PC-9 (cell line): Measurements from ENCODE around the gene PCP4. TPM values are rescaled to one million over a fixed set of nuclear protein-coding genes. Genes with fewer than 3 reads are reported as not detected.

Source experiments
- BruUV-seq: library from RNA; stranded (reverse); fragments of 400-500 nt; replicated peaks from 2 replicates; lab custom pipeline; 2021; lab: Mats Ljungman, UMichigan
- CTCF ChIA-PET: fragments of 300-600 bp; sonication (Branson Sonifier 250); formaldehyde crosslinking; loops from one replicate; lab custom pipeline; 2022; ENCODE audit warnings: antibody characterized with exemption; lab: Charles Lee
- POLR2A ChIA-PET: fragments of 300-600 bp; sonication (Branson Sonifier 250); formaldehyde crosslinking; loops from one replicate; lab custom pipeline; 2022; ENCODE audit warnings: antibody characterized with exemption; ENCODE audit not compliant: unreplicated experiment; lab: Charles Lee
- DNase-seq, 2 experiments: peaks; one replicate each; pipeline versions ENCODE4 v3.0.0 to v3.0.0-alpha.2; 2015 to 2022; ENCODE audit warnings: mixed read lengths in 1 of 2
- H2AFZ ChIP-seq: fragments of 200-600 bp; sonication (generic); 2 replicates; pipeline ENCODE4 v1.8.1; 2017; ENCODE audit warnings: antibody characterized with exemption
- H3F3A ChIP-seq: fragments of 200-600 bp; sonication (generic); 2 replicates; pipeline ENCODE4 v1.8.1; 2017; ENCODE audit warnings: antibody characterized with exemption, mild to moderate bottlenecking, low read depth; ENCODE audit not compliant: insufficient read depth
- H3K27ac ChIP-seq: fragments of 200-600 bp; sonication (generic); 2 replicates; pipeline ENCODE4 v1.6.1; 2016; ENCODE audit warnings: mixed run types
- H3K27me3 ChIP-seq: fragments of 200-600 bp; sonication (generic); 2 replicates; pipeline ENCODE4 v1.6.1; 2016; ENCODE audit warnings: low read depth, mixed run types; ENCODE audit not compliant: insufficient read depth
- H3K36me3 ChIP-seq: fragments of 200-600 bp; sonication (generic); 2 replicates; pipeline ENCODE4 v1.6.1; 2016; ENCODE audit warnings: low read depth, mixed run types
- H3K4me1 ChIP-seq: fragments of 200-600 bp; sonication (generic); replicated peaks from 2 replicates; pipeline ENCODE4 v1.6.1; 2016; ENCODE audit warnings: mixed run types; ENCODE audit not compliant: insufficient read depth
- H3K4me2 ChIP-seq: fragments of 200-600 bp; sonication (generic); 2 replicates; pipeline ENCODE4 v1.6.1; 2017; ENCODE audit warnings: mixed run types
- H3K4me3 ChIP-seq: fragments of 200-600 bp; sonication (generic); 2 replicates; pipeline ENCODE4 v1.6.1; 2016; ENCODE audit warnings: mixed run types
- H3K79me2 ChIP-seq: fragments of 200-600 bp; sonication (generic); 2 replicates; pipeline ENCODE4 v1.6.1; 2017; ENCODE audit warnings: low read depth, mixed run types
- H3K9me2 ChIP-seq: fragments of 200-600 bp; sonication (generic); 2 replicates; pipeline ENCODE4 v1.8.1; 2017; ENCODE audit warnings: mild to moderate bottlenecking; ENCODE audit not compliant: insufficient read depth
- H3K9me3 ChIP-seq: fragments of 200-600 bp; sonication (generic); 2 replicates; pipeline ENCODE4 v1.8.1; 2016; ENCODE audit warnings: low read depth; ENCODE audit not compliant: insufficient read depth
- H4K20me1 ChIP-seq: fragments of 200-600 bp; sonication (generic); 2 replicates; pipeline ENCODE4 v1.8.1; 2017; ENCODE audit not compliant: insufficient read depth
- EZH2 ChIP-seq: fragments of 200-600 bp; sonication (generic); IDR thresholded peaks from 2 replicates; pipeline ENCODE4 v1.8.0; 2017; ENCODE audit warnings: antibody characterized with exemption, low read depth
- intact Hi-C: fragments of 100-400 bp; cut with micrococcal nuclease; formaldehyde crosslinking; loops from one replicate; pipeline ENCODE4 v1.10.0; 2022; ENCODE audit not compliant: unreplicated experiment
- total RNA-seq: library from RNA; stranded (reverse); gene quantifications from 2 replicates; pipeline ENCODE4 v1.2.3, GENCODE V29; 2021
- TF ChIP-seq, protein P1 (sequence below): fragments of 200-600 bp; sonication (generic); conservative IDR thresholded peaks from 2 replicates; pipeline ENCODE4 v1.6.1; 2017; ENCODE audit warnings: mixed run types, antibody characterized with exemption, mild to moderate bottlenecking, moderate library complexity

The PCP4 gene
- total RNA-seq, 1 experiment from 2014 or later, result not detected

DNA sequence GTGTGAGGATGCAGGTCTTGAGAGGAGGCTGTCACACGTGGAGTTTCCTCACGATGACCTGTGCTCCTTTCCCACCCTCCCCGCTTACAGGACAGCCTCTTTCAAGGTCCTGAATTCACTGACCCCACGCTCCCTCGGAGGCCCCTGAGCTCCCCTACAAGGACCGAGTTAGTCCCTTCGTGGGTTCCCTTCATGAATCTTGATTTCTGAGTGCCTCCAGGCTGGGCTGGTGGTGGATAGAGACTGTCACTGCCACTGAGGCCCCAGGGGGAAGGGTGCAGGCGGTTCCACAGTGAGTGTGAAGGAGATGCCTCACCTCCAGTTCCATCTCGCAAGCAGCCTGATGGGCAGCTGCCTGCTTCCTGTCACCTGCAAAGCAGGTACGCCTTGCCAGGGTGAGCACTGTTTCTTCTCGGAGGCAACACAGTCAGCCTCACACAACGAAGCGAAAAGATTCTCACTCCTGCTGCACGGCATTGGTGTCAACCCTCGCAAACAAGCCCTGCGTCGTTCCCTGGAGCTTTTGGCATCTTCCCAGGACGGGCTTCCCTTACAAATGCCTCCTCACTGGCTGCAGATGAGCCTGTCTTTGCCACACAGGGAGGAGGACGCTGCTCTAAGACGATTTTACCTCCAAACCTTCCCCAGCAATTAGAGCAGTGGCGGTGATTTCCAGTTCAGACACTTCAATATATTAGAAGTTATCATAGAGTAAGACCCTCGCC is 26.7 kb upstream of the PCP4 start:
- TF ChIP-seq, protein P1, sequence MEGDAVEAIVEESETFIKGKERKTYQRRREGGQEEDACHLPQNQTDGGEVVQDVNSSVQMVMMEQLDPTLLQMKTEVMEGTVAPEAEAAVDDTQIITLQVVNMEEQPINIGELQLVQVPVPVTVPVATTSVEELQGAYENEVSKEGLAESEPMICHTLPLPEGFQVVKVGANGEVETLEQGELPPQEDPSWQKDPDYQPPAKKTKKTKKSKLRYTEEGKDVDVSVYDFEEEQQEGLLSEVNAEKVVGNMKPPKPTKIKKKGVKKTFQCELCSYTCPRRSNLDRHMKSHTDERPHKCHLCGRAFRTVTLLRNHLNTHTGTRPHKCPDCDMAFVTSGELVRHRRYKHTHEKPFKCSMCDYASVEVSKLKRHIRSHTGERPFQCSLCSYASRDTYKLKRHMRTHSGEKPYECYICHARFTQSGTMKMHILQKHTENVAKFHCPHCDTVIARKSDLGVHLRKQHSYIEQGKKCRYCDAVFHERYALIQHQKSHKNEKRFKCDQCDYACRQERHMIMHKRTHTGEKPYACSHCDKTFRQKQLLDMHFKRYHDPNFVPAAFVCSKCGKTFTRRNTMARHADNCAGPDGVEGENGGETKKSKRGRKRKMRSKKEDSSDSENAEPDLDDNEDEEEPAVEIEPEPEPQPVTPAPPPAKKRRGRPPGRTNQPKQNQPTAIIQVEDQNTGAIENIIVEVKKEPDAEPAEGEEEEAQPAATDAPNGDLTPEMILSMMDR, result no peak
- no peak for TF ChIP-seq EZH2
- no peaks in the 10 kb centered on the region for H3K36me3 ChIP-seq
- no peak overlapping the region for H3K4me3 ChIP-seq
- H2AFZ ChIP-seq, result no peak overlapping the region
- no peaks in the 10 kb centered on the region for H4K20me1 ChIP-seq
- peaks cover 4% of the 10 kb centered on the region; the same call in 1 of the 2 replicates for H3K27me3 ChIP-seq
- no peak for DNase-seq
- H3K4me1 ChIP-seq, result no peaks in the 10 kb centered on the region
- H3K79me2 ChIP-seq, result no peaks in the 10 kb centered on the region
- CTCF ChIA-PET, result no interaction called here
- H3F3A ChIP-seq, result no peaks in the 10 kb centered on the region
- no peak overlapping the region for H3K27ac ChIP-seq
- POLR2A ChIA-PET, result no interaction called here
- no TSS peak for BruUV-seq
- H3K9me3 ChIP-seq, result no peaks in the 10 kb centered on the region
- H3K9me2 ChIP-seq, result no peaks in the 10 kb centered on the region
- intact Hi-C loops, result no loop called here
- H3K4me2 ChIP-seq, result no peak overlapping the region

DNA sequence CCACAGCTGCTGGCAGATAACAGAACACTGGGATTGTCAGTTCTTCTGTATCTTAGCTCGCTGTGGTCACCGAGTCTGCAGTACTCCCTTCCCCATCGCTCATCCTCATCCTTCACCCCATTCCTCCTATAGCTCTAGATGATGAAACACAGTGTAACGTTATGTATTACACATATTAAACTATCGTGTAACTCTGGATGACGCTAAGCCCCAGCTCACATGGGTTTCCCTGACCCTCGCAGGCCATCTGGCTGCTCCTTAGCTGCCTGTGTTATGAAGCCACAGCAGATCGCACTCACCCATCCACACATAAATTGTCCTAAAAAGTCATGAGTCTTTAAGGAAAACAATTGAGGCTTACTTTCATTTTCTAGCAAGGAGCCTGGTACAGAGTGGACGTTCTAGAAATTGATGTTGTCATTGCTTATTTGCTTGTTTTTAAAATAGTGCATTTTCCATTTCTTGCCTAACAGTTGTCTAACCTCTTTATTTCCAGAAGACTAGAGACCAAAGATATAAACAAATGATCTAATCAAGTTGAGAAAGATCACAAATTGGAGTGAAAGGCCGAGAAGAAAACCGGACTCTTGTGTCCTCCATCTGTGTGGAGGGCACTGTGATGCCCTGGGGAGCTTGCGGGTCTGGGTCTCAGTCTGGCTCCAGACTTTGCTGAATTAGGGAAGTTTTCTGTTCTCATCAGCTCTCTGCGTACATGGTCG is 24.3 kb upstream of the PCP4 start:
- no peaks in the 10 kb centered on the region for H3K36me3 ChIP-seq
- TF ChIP-seq EZH2, result no peak
- TF ChIP-seq, protein P1, result no peak
- no peaks in the 10 kb centered on the region for H4K20me1 ChIP-seq
- H3F3A ChIP-seq, result no peaks in the 10 kb centered on the region
- no peaks in the 10 kb centered on the region for H3K4me1 ChIP-seq
- H3K27me3 ChIP-seq, result peaks cover 8% of the 10 kb centered on the region
- intact Hi-C loops, result no loop called here
- no peak overlapping the region for H3K4me3 ChIP-seq
- no peak overlapping the region for H2AFZ ChIP-seq
- no peaks in the 10 kb centered on the region for H3K9me2 ChIP-seq
- no peaks in the 10 kb centered on the region for H3K9me3 ChIP-seq
- ChIA-PET CTCF (no interaction called here), POLR2A (no interaction called here)
- BruUV-seq, result no TSS peak
- H3K27ac ChIP-seq, result no peak overlapping the region
- DNase-seq, result no peak
- H3K79me2 ChIP-seq, result no peaks in the 10 kb centered on the region
- H3K4me2 ChIP-seq, result no peak overlapping the region; the same call in 1 of the 2 replicates

DNA sequence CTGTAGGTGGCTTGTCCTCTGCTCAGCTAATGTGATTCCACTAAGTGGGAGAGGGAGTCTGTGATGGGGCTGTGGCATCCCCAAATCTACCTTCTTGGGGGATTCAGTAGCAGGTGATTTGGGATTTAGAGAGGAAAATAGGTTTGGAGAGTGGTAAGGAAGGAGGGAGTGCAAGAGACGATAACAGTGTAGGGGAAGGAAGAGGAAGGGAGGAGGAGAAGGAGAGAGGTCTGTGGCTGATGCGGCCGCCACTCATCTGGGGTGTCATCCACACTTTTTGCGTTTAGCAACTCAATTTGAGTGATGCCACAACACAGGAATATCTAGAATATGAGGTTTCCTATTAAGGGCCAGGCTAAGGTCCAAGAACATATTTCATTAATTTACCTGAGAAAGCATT is 23.8 kb upstream of the PCP4 start:
- DNase-seq, result no peak
- H3K4me1 ChIP-seq, result no peaks in the 10 kb centered on the region
- no peak overlapping the region for H3K4me3 ChIP-seq
- TF ChIP-seq, protein P1, result no peak
- no peak for TF ChIP-seq EZH2
- H3K27me3 ChIP-seq, result peaks cover 6% of the 10 kb centered on the region
- H2AFZ ChIP-seq, result no peak overlapping the region
- H3F3A ChIP-seq, result no peaks in the 10 kb centered on the region
- no peak overlapping the region for H3K27ac ChIP-seq
- no peaks in the 10 kb centered on the region for H3K36me3 ChIP-seq
- H4K20me1 ChIP-seq, result no peaks in the 10 kb centered on the region
- no peak overlapping the region; the same call in 1 of the 2 replicates for H3K4me2 ChIP-seq
- intact Hi-C loops, result no loop called here
- H3K79me2 ChIP-seq, result no peaks in the 10 kb centered on the region
- no peaks in the 10 kb centered on the region for H3K9me2 ChIP-seq
- POLR2A ChIA-PET, result no interaction called here
- H3K9me3 ChIP-seq, result no peaks in the 10 kb centered on the region
- no TSS peak for BruUV-seq
- CTCF ChIA-PET, result no interaction called here
